ENCODE results near the gene SAPCD2. TPM values are rescaled to one million over a fixed set of nuclear protein-coding genes. Genes with fewer than 3 reads are reported as not detected.

SAPCD2 gene
- total and polyA plus RNA-seq, 2 of the 4 experiments (the other 2 are of a cell fraction): 3.4 to 4.9 TPM

GRCh38 chr9:137032858-137033257 is 37.5 kb downstream of the SAPCD2 start:
- no peak overlapping the region for H2AK9ac ChIP-seq (replicated peaks; ENCODE audit: low read depth, low read length, poor library complexity)
- no peak overlapping the region for H3K23ac ChIP-seq (ENCODE audit: low read depth, low read length)
- intact Hi-C loops (cut with micrococcal nuclease) (no loop called here), in situ Hi-C loops (cut with MboI; ENCODE audit: low sequenced_read_pairs) (loop anchor here (10.0 kb wide), 1 partner anchor 248 kb away; no protein-coding TSS in a partner anchor), dilution Hi-C loops (cut with HindIII; ENCODE audit: low sequenced_read_pairs, unreplicated experiment) (no loop called here)
- ChIA-PET POLR2A (ENCODE audit: unreplicated experiment) (no interaction called here), CTCF (no interaction called here)
- H3K4me2 ChIP-seq (ENCODE audit: low read depth, low read length): no peak overlapping the region
- H4K91ac ChIP-seq (ENCODE audit: insufficient read depth, low read depth, low read length): no peak overlapping the region
- no peak overlapping the region for H2AK5ac ChIP-seq (ENCODE audit: low read depth, low read length)
- no peak overlapping the region for H2BK20ac ChIP-seq (ENCODE audit: low read depth, low read length)
- DNase-seq (no peak), ATAC-seq (ENCODE audit: low read depth) (no peak)
- no peaks in the 10 kb centered on the region for H3K9me1 ChIP-seq (ENCODE audit: insufficient read depth, low read length)
- no peak overlapping the region for H3K14ac ChIP-seq (replicated peaks; ENCODE audit: low read depth, low read length)
- H3K27me3 ChIP-seq (ENCODE audit: control insufficient read depth, insufficient read depth, low read length): peaks cover 2% of the 10 kb centered on the region; the same call in 1 of the 2 replicates
- H3K4me1 ChIP-seq (ENCODE audit: control insufficient read depth, insufficient read depth, low read length): no peaks in the 10 kb centered on the region
- H3K27ac ChIP-seq (ENCODE audit: insufficient read depth, low read length): no peak overlapping the region
- H2BK120ac ChIP-seq (ENCODE audit: low read depth, low read length): no peak overlapping the region
- no TSS peak for BruUV-seq (replicated peaks)
- peaks cover 2% of the 10 kb centered on the region for H3K36me3 ChIP-seq (ENCODE audit: control insufficient read depth, insufficient read depth, low read length)
- H3K79me1 ChIP-seq (ENCODE audit: low read depth in 1 of 2, low read length in 2 of 2): no peaks in the 10 kb centered on the region
- no peak overlapping the region for H3K9ac ChIP-seq (ENCODE audit: low read depth, low read length)
- 10% methylated on average over 2 of the region's 10 CpGs; no CpG with 5 or more reads in 1 of the 2 experiments for WGBS, 2 experiments (ENCODE audit: extremely low coverage in 2 of 2, insufficient read length in 1 of 2)
- H4K8ac ChIP-seq (ENCODE audit: low read depth in 2 of 2, low read length in 2 of 2): no peak overlapping the region
- H2BK15ac ChIP-seq (ENCODE audit: low read depth, low read length): no peak overlapping the region
- H3K56ac ChIP-seq (ENCODE audit: extremely low read depth, insufficient read depth, low read length): no peak overlapping the region
- TF ChIP-seq USF2 (IDR thresholded peaks at IDR 0.05; ENCODE audit: low read depth, low read length): no peak
- TF ChIP-seq RFX5 (IDR thresholded peaks at IDR 0.05; ENCODE audit: low read depth, low read length): no peak
- H3K4ac ChIP-seq (ENCODE audit: low read depth, low read length): no peak overlapping the region
- H3K18ac ChIP-seq (ENCODE audit: low read depth, low read length): no peak overlapping the region
- no peak overlapping the region for H4K5ac ChIP-seq (ENCODE audit: low read depth, low read length)
- no peak overlapping the region for H3K4me3 ChIP-seq (ENCODE audit: insufficient read depth, low read depth, low read length)
- no peaks in the 10 kb centered on the region for H3K9me3 ChIP-seq (ENCODE audit: control insufficient read depth, insufficient read depth, low read length)
- no peaks in the 10 kb centered on the region; the same call in 1 of the 2 replicates for H4K20me1 ChIP-seq (ENCODE audit: insufficient read depth, low read length)
- no peak overlapping the region for H2AFZ ChIP-seq (replicated peaks; ENCODE audit: low read length, poor library complexity)
- no peak overlapping the region for H2BK5ac ChIP-seq (ENCODE audit: low read depth, low read length, poor library complexity, severe bottlenecking)
